Stimulated activated CD8-positive, alpha-beta memory T cell treated with anti-CD3 and anti-CD28 coated beads, Interleukin-15, amount 100 ng/mL, for 24 hours (primary cell): ENCODE measurements around the gene MSRB3.
"Not testable (repeated sequence)": the region's sequence is repeated elsewhere in the genome, so short reads cannot be mapped to it uniquely, and the experiment has no call there.

Experiments used
- DNase-seq: peaks from one replicate; pipeline ENCODE4 v3.0.0-alpha.2; 2020; ENCODE audit warnings: low read depth

Gene MSRB3

DNA sequence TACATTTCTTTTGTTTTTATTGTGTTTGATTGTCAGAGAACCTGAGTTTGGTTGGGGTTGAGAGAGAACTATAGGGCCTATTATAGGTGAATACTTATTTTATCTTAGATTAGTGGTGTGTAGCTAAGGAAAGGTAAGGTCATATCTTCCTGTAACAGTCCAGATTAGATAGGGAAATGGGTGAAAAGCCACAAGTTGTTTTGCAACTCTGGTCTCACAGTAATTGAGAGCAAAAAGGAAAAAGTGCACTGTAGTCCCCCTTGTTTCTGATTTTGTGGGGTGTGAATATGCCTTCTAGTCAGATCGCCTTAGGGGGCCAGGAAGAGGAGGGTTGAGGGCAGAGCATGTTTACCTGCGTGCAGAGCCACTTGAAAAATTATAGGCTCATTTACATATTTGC, 8.9 kb downstream of the MSRB3 start:
- no peak for DNase-seq

DNA sequence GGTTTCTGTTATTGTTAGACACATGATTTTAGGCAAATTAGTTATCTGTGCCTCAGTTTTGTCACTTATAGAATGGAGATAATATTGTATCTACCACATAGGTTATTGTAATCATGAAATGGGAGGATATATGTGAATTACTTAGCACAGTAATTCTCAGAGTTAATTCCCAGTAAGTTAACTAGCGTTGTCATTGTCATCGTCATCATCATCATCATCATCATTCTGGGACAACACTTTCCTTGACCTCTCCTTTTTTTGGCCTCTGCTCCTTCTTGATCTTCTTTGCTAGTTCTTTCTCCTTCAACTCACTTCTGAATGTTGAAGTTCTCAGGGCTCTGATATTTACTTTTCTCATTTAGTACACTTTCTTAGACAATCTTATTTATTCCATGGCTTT, 13.8 kb downstream of the MSRB3 start:
- no peak for DNase-seq

DNA sequence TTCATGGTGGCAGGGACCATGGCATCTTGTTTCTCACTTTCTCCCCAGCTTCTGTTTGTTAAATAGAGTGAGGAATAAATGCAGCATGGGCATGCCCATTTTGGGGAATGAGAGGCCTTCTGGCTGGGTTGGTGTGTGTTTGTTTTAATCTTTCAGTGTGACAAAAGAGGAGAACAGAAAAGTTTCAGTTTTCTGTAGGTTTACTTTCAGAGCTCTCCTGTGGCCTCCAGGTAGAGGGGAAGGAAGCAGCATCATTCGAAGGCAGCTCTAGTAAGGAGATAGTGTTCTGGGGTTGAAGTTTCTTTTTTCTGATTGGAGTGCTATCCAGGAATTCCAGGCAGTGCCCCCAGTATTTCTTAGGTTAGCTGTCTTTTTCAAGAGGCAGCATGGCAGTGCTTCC, 15.3 kb downstream of the MSRB3 start:
- no peak for DNase-seq

DNA sequence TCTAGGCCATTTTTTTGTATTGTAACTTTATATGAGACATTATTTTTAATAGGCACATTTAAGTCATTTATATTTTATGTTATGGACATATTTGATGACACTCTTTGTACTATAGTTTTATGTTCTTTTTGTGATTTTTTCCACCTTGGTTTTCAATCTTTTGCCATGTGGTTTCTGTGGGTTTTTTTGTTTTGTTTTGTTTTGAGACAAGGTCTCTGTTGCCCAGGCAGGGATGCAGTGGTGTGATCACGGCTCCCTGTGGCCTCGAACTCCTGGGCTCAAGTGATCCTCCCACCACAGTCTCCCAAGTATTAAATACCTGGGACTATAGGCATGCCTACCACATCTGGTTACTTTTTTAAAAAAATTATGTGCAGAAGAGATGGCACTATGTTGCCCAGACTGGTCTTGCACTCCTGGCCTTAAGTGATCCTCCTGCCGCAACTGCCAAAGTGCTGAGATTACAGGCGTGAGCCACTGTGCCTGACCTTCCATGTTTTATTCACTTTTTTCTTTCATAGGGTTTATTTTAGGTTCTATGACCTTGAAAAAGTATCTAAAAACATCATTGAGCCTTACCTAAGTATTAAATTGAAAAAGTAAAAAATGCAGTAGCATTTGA, 16.3 kb downstream of the MSRB3 start:
- no peak for DNase-seq

DNA sequence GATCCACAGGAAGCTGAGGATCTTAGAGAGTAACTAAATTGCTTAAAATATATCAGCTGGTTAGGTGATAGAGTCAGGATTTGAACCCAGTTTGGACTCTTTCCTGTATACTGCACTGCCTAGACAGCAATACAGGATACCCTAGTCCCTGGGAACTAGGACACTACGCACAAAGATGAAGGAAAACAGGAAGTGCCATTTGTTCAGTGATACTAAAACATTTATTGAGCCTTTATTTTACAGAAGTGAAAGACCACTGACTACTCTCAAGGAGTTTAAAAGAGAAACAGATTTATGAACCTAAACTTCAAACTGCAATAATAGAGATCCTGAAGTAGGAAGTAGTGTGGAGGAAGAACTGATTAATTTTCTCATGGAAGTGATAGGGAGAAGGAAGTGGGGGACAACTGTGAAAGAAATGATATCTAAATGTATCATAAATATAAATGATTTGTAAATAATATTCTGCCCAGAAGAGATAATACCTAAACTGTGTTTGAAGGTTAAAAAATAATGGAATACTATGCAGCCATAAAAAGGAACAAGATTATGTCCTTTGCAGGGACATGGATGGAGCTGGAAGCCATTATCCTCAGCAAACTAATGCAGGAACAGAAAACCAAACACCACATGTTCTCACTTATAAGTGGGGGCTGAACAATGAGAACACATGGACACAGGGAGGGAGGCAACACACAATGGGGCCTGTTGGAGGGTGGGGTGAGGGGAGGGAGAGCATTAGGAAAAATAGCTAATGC, 18.2 kb downstream of the MSRB3 start:
- DNase-seq = no peak

DNA sequence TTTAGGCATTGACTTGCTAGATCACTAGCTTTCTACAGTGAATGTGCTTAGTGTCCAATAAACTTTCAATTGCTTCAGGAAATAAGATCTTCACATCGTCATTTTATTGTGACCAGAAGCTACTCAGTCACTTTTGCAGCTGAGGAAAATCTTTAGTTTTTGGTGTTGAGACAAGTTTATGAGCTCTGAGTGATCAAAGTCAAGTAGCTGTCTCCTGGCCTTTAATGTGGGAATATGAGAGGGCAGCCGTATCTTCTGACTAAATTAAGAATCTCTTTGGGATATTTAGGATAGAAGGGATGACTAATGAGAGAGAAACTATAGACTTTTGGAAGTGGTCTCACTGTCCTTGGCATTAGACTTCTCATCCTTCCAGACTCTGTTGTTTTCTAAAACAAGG, 21.6 kb downstream of the MSRB3 start:
- no peak for DNase-seq

DNA sequence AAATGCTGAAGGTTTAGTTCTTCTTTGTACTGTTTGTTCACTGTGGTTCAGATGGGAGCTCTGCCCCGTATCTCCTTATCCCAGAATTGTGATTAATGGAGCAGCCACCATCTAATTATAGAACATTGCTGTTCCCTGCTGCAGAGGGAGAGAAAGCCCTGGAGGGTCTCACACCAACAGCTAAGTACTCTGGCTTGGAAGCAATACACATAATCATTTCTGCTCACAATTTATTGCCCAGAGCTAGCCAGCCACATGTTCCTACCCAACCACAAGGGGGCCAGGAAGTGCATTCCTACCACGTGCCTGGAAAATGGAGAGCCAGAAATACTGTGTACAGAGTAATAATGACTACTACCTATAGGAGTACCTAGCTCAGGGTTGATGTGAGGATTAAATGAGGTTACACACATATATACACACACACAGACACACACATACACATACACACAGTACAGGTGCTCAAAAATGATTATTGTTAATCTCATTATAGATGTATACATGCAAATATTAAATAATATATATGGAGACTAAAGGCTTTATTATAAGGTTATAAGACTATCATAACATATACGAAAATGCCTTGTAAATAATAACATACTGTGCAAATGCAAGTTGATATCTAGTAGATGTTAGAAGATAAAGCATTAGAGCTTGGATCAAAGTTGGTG, 22.3 kb downstream of the MSRB3 start:
- DNase-seq = no peak

DNA sequence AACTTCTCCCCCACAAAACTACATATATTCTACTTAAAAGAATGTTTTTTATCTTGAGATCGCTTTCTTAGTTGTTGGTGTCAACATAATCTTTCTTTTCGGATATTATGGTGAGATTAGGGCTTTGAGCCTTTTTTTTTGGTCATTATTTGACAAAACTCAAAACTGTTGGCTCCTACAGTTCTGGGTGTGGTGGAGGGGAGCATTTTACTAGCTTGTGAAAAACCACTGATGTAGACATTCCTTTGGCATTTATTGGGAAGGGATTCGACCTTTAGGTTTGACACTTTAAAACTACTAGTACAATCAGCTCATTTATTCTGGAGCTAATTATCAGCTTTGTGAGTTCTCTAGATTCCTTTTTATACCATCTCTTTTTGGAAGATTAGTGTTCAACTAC, 24.4 kb downstream of the MSRB3 start:
- no peak for DNase-seq

DNA sequence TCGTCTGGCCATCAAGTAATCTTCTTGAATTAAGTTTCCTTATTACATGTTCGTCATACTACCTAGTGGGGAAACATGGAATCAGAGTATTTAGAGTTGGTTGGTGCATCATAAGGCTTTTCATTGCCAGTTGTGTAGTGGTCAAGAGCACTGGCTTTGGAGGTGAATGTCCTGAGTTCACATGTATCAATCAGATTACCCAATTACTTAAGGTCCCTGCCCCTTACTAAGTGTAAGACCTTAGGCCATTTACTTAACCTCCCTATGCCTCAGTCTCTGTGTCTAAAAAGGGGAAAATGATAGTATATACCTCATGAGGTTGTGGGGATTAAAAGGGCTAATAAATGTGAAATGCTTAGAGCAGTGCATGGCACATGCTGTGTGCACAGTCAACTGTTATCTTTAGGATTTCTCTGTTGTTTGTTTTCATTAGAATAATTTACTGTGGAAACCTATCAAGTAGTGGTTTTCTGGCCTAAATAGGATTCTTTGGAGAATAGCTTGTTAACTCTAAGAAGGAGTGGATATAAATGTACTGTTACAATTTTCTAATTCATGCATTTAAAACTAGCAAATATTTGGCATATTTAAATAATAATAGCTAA, 27.0 kb downstream of the MSRB3 start:
- DNase-seq = no peak

DNA sequence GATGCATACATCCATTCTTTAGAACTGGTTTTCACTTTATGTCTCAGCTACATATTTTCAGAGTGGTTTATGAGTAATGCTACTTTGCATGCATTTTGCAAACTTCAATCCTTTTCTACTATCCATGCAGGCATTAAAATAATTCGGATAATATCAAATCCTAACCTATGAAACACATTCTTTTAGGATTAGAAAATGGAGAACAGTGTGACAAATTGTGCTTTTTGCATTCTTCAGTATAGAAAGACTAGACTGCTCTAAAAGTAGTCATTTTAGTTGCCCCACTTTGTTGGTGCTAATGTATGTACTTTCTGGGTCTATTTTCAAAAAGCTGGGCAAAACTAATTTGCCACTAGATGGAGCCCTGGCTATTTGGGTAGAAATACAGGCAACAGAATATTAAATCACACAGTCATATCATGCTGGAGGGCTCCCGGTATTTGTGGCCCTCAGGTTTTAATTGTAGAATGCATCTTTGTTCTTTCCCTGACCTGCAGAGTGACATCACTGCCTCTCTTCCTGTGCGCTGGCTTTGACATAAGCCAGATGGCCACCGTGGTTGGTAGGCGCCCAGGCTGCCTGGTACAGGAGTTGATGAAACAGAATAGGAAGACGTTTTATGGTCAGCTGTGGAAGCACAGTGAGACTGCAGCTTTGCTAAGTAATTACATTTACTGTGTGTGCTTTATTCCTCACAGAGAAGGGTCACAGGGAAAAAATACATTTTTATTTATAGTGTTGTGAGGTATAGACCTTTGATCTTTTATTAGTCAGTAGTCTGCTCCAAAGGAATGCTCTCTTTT, 28.1 kb downstream of the MSRB3 start:
- no peak for DNase-seq

DNA sequence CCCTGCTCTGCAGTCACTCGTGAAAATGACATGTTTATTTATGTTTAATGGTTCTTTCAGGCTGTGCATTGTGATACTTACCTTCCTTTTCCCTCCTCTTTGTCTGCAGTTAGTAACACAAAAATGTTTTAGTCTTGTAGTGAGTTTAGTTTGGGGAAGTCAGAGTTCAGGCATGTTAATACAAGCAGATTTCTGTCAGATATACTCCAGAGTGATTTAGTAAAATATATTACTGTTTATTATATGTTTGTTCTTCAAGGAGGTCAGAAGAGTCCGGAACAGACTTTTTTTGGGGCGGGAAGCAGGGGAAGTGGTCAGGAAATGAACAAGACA, 28.7 kb downstream of the MSRB3 start:
- DNase-seq = no peak

DNA sequence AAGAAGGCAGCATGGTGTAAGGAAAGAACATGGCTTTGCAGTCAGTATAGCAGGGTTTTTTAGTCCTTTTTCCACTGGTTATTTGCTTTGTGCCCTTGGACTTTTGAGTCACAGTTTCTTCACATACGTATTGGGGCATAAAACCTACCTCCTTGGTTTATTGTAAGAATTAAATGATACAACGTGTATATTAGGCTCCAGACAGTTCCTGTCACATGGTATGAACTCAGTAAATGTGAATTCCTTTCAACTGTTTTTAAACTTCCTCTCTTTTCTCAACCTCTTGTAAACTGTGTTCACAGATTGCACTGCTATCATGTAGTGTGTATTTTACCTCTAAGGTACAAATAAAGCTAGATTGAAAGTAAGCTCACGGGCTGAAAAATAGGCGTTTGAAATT, 29.5 kb downstream of the MSRB3 start:
- DNase-seq = no peak

DNA sequence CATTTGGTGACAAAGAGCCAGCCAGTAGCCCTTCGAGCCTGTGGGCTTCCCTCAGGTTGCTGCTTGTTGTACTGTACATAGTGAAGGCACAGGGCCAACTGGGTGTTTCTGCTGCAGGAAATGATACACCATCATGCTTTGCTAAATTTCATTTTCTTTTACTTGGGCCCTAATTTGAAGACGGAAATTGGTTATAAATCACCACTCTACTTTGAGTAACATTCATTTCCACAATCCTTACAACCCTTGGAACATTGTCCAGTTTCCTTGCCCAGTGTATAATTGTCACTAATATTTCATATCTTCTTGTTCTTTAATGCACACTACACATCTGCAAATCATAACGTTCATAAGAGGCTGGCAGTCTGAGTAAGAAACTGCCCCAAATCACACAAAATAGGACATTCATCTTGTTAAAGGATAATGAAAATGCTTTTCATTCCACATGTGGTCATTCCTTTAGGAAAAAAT, 30.2 kb downstream of the MSRB3 start:
- no peak for DNase-seq

DNA sequence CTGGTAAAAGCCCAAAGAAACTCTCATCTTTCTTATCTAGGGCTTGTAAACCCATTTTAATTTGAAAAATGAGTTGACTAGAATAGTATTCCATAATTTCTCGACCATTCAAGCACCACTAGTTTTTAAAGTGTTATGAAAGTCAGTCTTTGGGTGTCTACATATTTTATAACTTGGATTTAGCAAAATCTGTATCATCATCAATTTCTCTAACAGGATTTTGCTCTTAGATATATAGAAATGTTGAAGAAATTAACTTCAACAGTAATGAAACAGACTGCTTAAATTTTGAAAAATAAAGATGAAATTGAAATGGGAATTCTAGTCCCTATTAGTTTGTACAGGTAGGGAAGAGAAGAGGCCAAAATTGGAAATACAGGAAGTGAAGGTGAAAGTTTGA, 32.8 kb downstream of the MSRB3 start:
- DNase-seq = no peak

DNA sequence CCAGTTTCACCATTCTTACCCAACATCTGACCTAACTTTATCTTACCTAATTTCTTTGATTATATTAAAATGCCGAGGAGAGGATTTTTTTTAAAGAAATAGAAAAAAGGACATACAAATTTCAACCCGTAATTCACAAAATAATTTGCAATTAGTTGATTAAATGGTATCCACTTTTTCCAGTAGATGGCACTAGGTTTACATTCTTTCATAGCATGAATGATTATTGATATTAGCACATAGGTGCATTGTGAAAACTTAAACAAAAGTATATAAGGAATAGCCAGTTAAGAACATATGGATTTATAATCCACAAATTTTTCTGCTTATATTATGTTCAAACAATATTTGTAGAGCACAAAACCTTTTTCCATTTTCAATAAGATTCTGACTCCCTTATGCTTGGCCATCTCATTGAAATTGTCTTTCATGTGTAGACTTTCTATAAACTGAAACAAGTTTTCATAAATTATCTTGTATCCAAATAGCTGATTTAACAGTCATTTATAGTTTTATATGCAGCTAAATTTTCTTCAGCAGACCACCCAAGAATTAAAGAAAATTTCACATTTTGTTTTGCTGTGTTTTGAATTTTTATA, 35.3 kb downstream of the MSRB3 start:
- no peak for DNase-seq

DNA sequence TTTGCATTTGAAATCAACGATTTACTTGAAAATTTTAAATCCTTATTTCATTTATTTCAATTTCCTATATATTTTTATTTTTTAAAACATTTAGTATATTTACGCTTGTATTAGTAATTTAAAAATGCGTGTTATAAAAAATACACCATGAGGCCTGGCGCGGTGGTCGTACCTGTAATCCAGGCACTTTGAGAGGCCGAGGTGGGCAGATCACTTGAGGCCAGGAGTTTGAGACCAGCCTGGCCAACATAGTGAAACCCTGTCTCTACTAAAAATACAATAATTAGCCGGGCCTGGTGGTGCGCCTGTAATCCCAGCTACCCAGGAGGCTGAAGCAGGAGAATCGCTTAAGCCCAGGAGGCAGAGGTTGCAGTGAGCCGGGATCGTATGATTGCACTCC, 36.8 kb downstream of the MSRB3 start:
- DNase-seq = not testable (repeated sequence)

DNA sequence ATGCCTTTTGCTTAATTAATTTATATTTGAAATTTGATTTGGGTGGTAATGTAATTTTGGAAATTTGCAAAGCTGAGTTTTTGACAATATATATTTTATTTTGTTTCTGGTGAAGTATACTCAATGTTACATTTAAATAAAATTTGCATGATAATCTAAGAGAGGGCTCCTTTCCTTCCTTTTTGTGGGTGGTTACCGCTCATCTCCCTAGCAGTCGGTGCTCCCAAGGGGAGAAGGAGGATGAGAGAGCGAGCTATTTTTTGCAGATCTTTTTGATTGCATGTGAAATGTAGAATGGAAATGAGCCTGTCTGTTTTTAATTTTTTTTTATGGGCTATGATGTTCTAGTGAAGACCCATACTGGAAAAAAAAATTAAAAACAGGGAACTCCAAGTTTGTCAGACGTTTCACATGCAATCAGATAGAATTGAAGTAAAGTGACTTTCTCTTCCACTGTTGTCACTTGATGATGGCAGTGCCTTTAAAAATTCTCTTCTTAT, 39.8 kb downstream of the MSRB3 start:
- DNase-seq = no peak

DNA sequence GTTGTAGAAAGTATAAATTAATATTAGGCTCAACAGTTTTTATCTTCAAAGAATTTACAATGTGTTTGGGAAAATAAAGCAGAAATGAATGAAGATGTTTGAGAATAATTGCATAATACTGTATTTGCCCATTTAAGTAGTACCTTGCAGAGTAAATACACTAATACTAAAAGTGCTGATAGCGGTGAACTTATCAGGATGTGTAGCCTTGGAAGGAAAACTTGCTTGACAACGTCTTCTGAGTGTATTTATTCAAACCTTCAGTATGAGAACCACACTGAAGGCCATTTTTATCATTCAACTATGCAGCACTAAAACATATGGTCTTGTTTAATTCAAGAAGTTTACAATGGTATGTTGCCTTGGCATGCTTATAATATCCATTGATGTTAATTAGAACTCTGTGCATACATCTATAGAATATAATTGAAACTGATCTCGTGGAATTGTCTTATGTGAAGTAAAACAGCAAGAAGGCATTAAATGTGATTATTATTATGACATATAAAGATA, 41.3 kb downstream of the MSRB3 start:
- no peak for DNase-seq

DNA sequence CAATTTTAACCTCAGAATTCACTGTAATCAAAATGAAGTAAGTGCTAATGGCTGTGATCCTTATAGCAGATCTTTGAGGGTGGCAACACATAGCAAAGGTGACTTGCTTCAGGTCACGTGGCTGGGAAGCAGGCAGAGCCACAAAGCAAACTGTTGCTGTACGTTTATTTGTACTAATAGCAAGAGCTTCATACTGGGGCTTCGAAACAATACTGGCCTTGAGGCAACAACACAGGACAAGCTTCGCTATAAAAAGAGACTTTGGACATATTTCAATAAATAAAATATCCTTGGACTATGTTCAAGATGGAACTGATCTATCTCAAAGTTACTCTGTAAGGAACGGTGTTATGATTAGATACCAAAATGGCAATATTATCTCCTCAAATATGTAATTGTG, 44.6 kb downstream of the MSRB3 start:
- no peak for DNase-seq

DNA sequence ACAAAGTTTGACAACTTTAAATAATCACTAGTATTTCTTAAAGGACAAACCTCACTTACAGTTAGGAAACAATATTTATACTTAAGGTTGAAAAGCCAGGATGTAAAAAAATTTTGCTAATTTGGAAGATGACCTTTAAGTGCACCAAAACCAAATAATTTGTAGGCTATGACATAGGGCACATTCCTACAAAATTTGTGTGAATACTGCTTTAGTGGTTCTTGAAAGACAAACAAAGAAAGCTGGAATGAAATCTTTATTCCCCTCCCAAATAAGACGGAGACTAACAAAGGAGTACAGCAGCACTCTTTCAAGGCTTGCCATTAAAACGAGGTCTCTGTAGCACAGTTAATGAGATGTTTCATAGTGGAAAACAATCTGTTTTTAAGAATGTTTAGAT, 45.6 kb downstream of the MSRB3 start:
- no peak for DNase-seq

DNA sequence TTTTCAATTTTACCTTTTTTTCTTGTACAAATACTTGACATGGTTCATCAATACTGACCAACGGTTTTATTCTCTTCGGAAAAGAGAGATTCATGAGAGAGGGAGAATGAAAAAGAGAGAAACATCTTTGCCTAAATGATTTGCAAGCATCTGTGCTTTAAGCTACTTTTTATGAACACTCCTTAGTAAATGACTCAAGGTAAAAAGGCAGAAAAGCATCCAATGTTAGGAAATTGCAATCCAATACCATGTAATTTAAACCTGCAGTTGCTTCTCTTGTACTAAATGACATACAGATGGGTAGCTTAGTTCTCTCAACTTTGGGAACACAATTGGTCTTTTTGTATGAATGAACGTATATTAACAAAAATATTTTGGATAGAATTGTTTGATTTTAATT, 46.1 kb downstream of the MSRB3 start:
- no peak for DNase-seq
